ENCODE measurements around the gene SMO. TPM values are rescaled to one million over a fixed set of nuclear protein-coding genes. Genes with fewer than 3 reads are reported as not detected.
A peak's percentile ranks its signal among the peaks of the same experiment; 100 is the strongest.

Gene SMO
- total RNA-seq, 1 donor from 2014 or later, result 46.0 TPM

- Histone ChIP-seq H3K4me3 (peak overlapping the region; percentile 98), H3K4me2 (peak overlapping the region; percentile 99), H3K36me3 (no peaks in the 10 kb centered on the region), H2AFZ (replicated peaks) (peak overlapping the region; percentile 95), H3K4me1 (peaks cover 31% of the 10 kb centered on the region), H4K20me1 (ENCODE audit: low read depth) (peaks cover 37% of the 10 kb centered on the region), H3K9me3 (ENCODE audit: low read depth) (no peaks in the 10 kb centered on the region), H3K79me2 (ENCODE audit: low read depth) (peaks cover 43% of the 10 kb centered on the region), H3K27ac (peak overlapping the region; percentile 93), H3K9ac (peak overlapping the region; percentile 97), H3K27me3 (peaks cover 18% of the 10 kb centered on the region), H3F3A (ENCODE audit: low read depth) (peaks cover 19% of the 10 kb centered on the region)
- Mint-ChIP-seq H3K9me3 (no peaks in the 10 kb centered on the region), H3K36me3 (peaks cover 11% of the 10 kb centered on the region), H3K27ac (peak overlapping the region; percentile 75), H3K4me1 (peaks cover 44% of the 10 kb centered on the region), H3K27me3 (ENCODE audit: insufficient read depth, low read depth) (no peaks in the 10 kb centered on the region), H3K4me3 (peak overlapping the region; percentile 82)
- no peak for DNase-seq (ENCODE audit: low spot score)
- TF ChIP-seq, protein P1, sequence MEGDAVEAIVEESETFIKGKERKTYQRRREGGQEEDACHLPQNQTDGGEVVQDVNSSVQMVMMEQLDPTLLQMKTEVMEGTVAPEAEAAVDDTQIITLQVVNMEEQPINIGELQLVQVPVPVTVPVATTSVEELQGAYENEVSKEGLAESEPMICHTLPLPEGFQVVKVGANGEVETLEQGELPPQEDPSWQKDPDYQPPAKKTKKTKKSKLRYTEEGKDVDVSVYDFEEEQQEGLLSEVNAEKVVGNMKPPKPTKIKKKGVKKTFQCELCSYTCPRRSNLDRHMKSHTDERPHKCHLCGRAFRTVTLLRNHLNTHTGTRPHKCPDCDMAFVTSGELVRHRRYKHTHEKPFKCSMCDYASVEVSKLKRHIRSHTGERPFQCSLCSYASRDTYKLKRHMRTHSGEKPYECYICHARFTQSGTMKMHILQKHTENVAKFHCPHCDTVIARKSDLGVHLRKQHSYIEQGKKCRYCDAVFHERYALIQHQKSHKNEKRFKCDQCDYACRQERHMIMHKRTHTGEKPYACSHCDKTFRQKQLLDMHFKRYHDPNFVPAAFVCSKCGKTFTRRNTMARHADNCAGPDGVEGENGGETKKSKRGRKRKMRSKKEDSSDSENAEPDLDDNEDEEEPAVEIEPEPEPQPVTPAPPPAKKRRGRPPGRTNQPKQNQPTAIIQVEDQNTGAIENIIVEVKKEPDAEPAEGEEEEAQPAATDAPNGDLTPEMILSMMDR (IDR thresholded peaks at IDR 0.05), result no peak
- TF ChIP-seq EZH2phosphoT487 (IDR thresholded peaks at IDR 0.05), result no peak
- TF ChIP-seq EZH2 (IDR thresholded peaks at IDR 0.05), result no peak
Observed at GRCh38 chr7:129187681-129188371, 607 bp upstream of the SMO start.

- H3K4me1 Mint-ChIP-seq, result peaks cover 44% of the 10 kb centered on the region
- no peaks in the 10 kb centered on the region for H3K9me3 Mint-ChIP-seq
- Histone ChIP-seq H4K20me1 (ENCODE audit: low read depth) (peaks cover 41% of the 10 kb centered on the region), H3K36me3 (no peaks in the 10 kb centered on the region), H3K27ac (peak overlapping the region; percentile 93), H3K4me3 (peak overlapping the region; percentile 98), H3K9me3 (ENCODE audit: low read depth) (no peaks in the 10 kb centered on the region), H3K9ac (peak overlapping the region; percentile 97), H2AFZ (replicated peaks) (peak overlapping the region; percentile 95), H3K79me2 (ENCODE audit: low read depth) (peaks cover 56% of the 10 kb centered on the region), H3K4me2 (peak overlapping the region; percentile 99), H3F3A (ENCODE audit: low read depth) (peaks cover 19% of the 10 kb centered on the region), H3K4me1 (peaks cover 31% of the 10 kb centered on the region), H3K27me3 (peaks cover 18% of the 10 kb centered on the region)
- peak overlapping the region; percentile 95 for H3K4me3 Mint-ChIP-seq
- peaks cover 16% of the 10 kb centered on the region for H3K36me3 Mint-ChIP-seq
- peak overlapping the region; percentile 91 for H3K27ac Mint-ChIP-seq
- TF ChIP-seq EZH2phosphoT487 (IDR thresholded peaks at IDR 0.05), result no peak
- TF ChIP-seq, protein P1 (IDR thresholded peaks at IDR 0.05), result no peak
- no peak for TF ChIP-seq EZH2 (IDR thresholded peaks at IDR 0.05)
- peaks cover 2% of the 10 kb centered on the region for H3K27me3 Mint-ChIP-seq (ENCODE audit: insufficient read depth, low read depth)
- peak; percentile 60 for DNase-seq (ENCODE audit: low spot score)
Observed at GRCh38 chr7:129188892-129189660, 643 bp downstream of the SMO start.

DNA sequence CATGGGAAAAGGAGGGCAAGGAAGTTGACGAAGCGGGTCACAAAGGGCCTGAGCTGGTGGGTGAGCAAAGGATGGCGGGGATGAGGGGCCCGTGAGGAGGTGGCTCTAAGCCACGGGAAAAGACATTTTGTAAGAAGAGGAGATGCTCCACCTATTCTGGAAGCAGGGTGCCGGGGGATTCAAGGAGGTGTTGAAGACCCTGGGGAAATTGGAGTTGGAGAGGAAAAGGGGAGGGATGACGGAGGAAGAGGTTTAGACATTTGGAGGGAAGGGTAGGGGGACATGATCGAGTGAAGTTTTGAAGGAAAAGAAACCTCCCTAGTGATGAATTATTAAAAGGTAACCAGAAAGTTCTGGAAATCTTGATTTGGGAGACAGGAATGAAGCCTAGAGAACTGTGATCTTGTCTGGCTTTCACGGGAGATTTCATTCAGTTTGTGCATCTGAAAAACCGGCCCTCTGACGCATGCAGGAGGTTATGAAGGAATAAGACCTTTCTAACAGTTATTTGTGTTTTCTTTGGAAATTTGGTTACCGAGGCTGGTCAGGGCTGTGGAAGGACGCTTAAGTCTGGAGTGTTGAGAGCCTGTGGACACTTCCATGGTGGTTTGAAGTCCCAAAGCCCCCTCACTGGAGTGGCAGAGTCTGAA is 1.4 kb downstream of the SMO start:
- H3K4me2 ChIP-seq, result peak overlapping the region; percentile 99
- peaks cover 44% of the 10 kb centered on the region for H3K4me1 Mint-ChIP-seq
- H3K9me3 ChIP-seq (ENCODE audit: low read depth), result peaks cover 3% of the 10 kb centered on the region
- H3K27ac Mint-ChIP-seq, result peak overlapping the region; percentile 91
- peak overlapping the region; percentile 95 for H2AFZ ChIP-seq (replicated peaks)
- H3K4me1 ChIP-seq, result peaks cover 31% of the 10 kb centered on the region
- DNase-seq (ENCODE audit: low spot score), result no peak
- no peaks in the 10 kb centered on the region for H3K9me3 Mint-ChIP-seq
- TF ChIP-seq, protein P1 (IDR thresholded peaks at IDR 0.05), result no peak
- no peak for TF ChIP-seq EZH2 (IDR thresholded peaks at IDR 0.05)
- no peak for TF ChIP-seq EZH2phosphoT487 (IDR thresholded peaks at IDR 0.05)
- peaks cover 19% of the 10 kb centered on the region for H3F3A ChIP-seq (ENCODE audit: low read depth)
- H3K27ac ChIP-seq, result no peak overlapping the region
- H4K20me1 ChIP-seq (ENCODE audit: low read depth), result peaks cover 41% of the 10 kb centered on the region
- H3K4me3 Mint-ChIP-seq, result peak overlapping the region; percentile 95
- peak overlapping the region; percentile 97 for H3K9ac ChIP-seq
- peaks cover 3% of the 10 kb centered on the region for H3K27me3 Mint-ChIP-seq (ENCODE audit: insufficient read depth, low read depth)
- no peaks in the 10 kb centered on the region for H3K36me3 ChIP-seq
- H3K79me2 ChIP-seq (ENCODE audit: low read depth), result peaks cover 63% of the 10 kb centered on the region
- peak overlapping the region; percentile 98 for H3K4me3 ChIP-seq
- H3K36me3 Mint-ChIP-seq, result peaks cover 16% of the 10 kb centered on the region
- peaks cover 18% of the 10 kb centered on the region for H3K27me3 ChIP-seq

Data from neural progenitor cell (in vitro differentiated cells).